Karpas-422 (cell line): ENCODE measurements around the gene DUSP18. TPM values are rescaled to one million over a fixed set of nuclear protein-coding genes. Genes with fewer than 3 reads are reported as not detected.

Source experiments
- DNase-seq: peaks from one replicate; pipeline ENCODE4 v3.0.0-alpha.2; 2015
- H2AFZ ChIP-seq: fragments of 200-600 bp; sonication (generic); 2 replicates; pipeline ENCODE4 v1.6.1; 2014; ENCODE audit warnings: antibody characterized with exemption, low read length, mixed read lengths
- H3K27ac ChIP-seq: fragments of 200-600 bp; sonication (generic); 2 replicates; pipeline ENCODE4 v1.5.1; 2014; ENCODE audit warnings: mild to moderate bottlenecking, low read length, moderate library complexity
- H3K27me3 ChIP-seq: fragments of 200-600 bp; sonication (generic); 2 replicates; pipeline ENCODE4 v1.6.1; 2014; ENCODE audit warnings: low read length, mixed read lengths
- H3K36me3 ChIP-seq: fragments of 200-600 bp; sonication (generic); 2 replicates; pipeline ENCODE4 v1.6.1; 2014; ENCODE audit warnings: low read length, mixed read lengths; ENCODE audit not compliant: insufficient read depth
- H3K4me1 ChIP-seq: fragments of 200-600 bp; sonication (generic); 2 replicates; pipeline ENCODE4 v1.6.1; 2014; ENCODE audit warnings: mild to moderate bottlenecking, low read length, mixed read lengths
- H3K4me2 ChIP-seq: fragments of 200-600 bp; sonication (generic); 2 replicates; pipeline ENCODE4 v1.6.1; 2014; ENCODE audit warnings: low read length, low read depth, mild to moderate bottlenecking; ENCODE audit not compliant: poor library complexity, severe bottlenecking
- H3K4me3 ChIP-seq: fragments of 200-600 bp; sonication (generic); 2 replicates; pipeline ENCODE4 v1.5.1; 2014; ENCODE audit warnings: mild to moderate bottlenecking, antibody characterized with exemption, low read length, mixed read lengths
- H3K79me2 ChIP-seq: fragments of 200-600 bp; sonication (generic); 2 replicates; pipeline ENCODE4 v1.6.1; 2014; ENCODE audit warnings: mild to moderate bottlenecking, low read length, mixed read lengths
- H3K9ac ChIP-seq: fragments of 200-600 bp; sonication (generic); 2 replicates; pipeline ENCODE4 v1.6.0; 2014; ENCODE audit warnings: low read length
- H3K9me2 ChIP-seq: fragments of 200-600 bp; sonication (generic), shearing (Covaris generic); replicated peaks from 2 replicates; pipeline ENCODE4 v1.6.0; 2014; ENCODE audit warnings: mild to moderate bottlenecking, low read length, moderate library complexity; ENCODE audit not compliant: insufficient read depth
- H3K9me3 ChIP-seq: fragments of 300-700, 200-600 bp; sonication (generic); 2 replicates; pipeline ENCODE4 v1.6.1; 2014; ENCODE audit warnings: low read length, mixed read lengths
- H4K20me1 ChIP-seq: fragments of 200-600 bp; sonication (generic); 2 replicates; pipeline ENCODE4 v1.6.1; 2014; ENCODE audit warnings: mild to moderate bottlenecking, antibody characterized with exemption, low read length, low read depth; ENCODE audit not compliant: insufficient read depth
- total RNA-seq: library from RNA; depleted of rRNA; stranded (reverse); fragments of >200 nt; shearing (Covaris generic); gene quantifications from 2 replicates; pipeline ENCODE4 v1.2.3, GENCODE V29; 2014; ENCODE audit warnings: low replicate concordance

The DUSP18 gene
- total RNA-seq, 1 experiment from 2014 or later, result 11.2 TPM

- no peaks in the 10 kb centered on the region for H3K9me2 ChIP-seq
- no peak overlapping the region for H3K4me3 ChIP-seq
- H3K27ac ChIP-seq, result no peak overlapping the region
- H3K4me2 ChIP-seq, result no peak overlapping the region
- no peak for DNase-seq
- no peak overlapping the region for H3K9ac ChIP-seq
- no peaks in the 10 kb centered on the region for H3K9me3 ChIP-seq
- no peaks in the 10 kb centered on the region for H3K27me3 ChIP-seq
- no peaks in the 10 kb centered on the region for H3K36me3 ChIP-seq
- no peak overlapping the region for H2AFZ ChIP-seq
- H3K4me1 ChIP-seq, result no peaks in the 10 kb centered on the region
- no peaks in the 10 kb centered on the region for H3K79me2 ChIP-seq
- no peaks in the 10 kb centered on the region for H4K20me1 ChIP-seq
Observed at GRCh38 chr22:30652852-30653251, 14.8 kb downstream of the DUSP18 start.

GRCh38 chr22:30650508-30651116 is 17.1 kb downstream of the DUSP18 start:
- Histone ChIP-seq H3K4me1 (no peaks in the 10 kb centered on the region), H3K9me2 (no peaks in the 10 kb centered on the region), H3K4me2 (no peak overlapping the region), H2AFZ (no peak overlapping the region), H3K9ac (no peak overlapping the region), H3K36me3 (no peaks in the 10 kb centered on the region), H3K79me2 (no peaks in the 10 kb centered on the region), H4K20me1 (no peaks in the 10 kb centered on the region), H3K4me3 (no peak overlapping the region), H3K27ac (no peak overlapping the region), H3K27me3 (no peaks in the 10 kb centered on the region), H3K9me3 (no peaks in the 10 kb centered on the region)
- no peak for DNase-seq

GRCh38 chr22:30649430-30650007 is 18.2 kb downstream of the DUSP18 start:
- no peaks in the 10 kb centered on the region for H3K79me2 ChIP-seq
- H2AFZ ChIP-seq, result no peak overlapping the region
- no peaks in the 10 kb centered on the region for H3K9me2 ChIP-seq
- H3K27ac ChIP-seq, result no peak overlapping the region
- no peaks in the 10 kb centered on the region for H3K27me3 ChIP-seq
- no peak for DNase-seq
- no peak overlapping the region for H3K4me2 ChIP-seq
- no peaks in the 10 kb centered on the region for H3K4me1 ChIP-seq
- H3K4me3 ChIP-seq, result no peak overlapping the region
- no peaks in the 10 kb centered on the region for H3K9me3 ChIP-seq
- H3K9ac ChIP-seq, result no peak overlapping the region
- H4K20me1 ChIP-seq, result no peaks in the 10 kb centered on the region
- no peaks in the 10 kb centered on the region for H3K36me3 ChIP-seq

GRCh38 chr22:30648825-30649224 is 18.9 kb downstream of the DUSP18 start:
- H3K4me1 ChIP-seq, result peaks cover 6% of the 10 kb centered on the region
- H3K9ac ChIP-seq, result no peak overlapping the region
- no peak overlapping the region for H3K4me3 ChIP-seq
- no peak for DNase-seq
- no peaks in the 10 kb centered on the region for H3K36me3 ChIP-seq
- no peak overlapping the region for H3K4me2 ChIP-seq
- H3K27ac ChIP-seq, result no peak overlapping the region
- H3K27me3 ChIP-seq, result no peaks in the 10 kb centered on the region
- no peaks in the 10 kb centered on the region for H3K9me2 ChIP-seq
- no peaks in the 10 kb centered on the region for H4K20me1 ChIP-seq
- no peaks in the 10 kb centered on the region for H3K9me3 ChIP-seq
- no peaks in the 10 kb centered on the region for H3K79me2 ChIP-seq
- no peak overlapping the region for H2AFZ ChIP-seq

- Histone ChIP-seq H2AFZ (no peak overlapping the region), H3K9me2 (no peaks in the 10 kb centered on the region), H3K9ac (no peak overlapping the region), H4K20me1 (no peaks in the 10 kb centered on the region), H3K79me2 (no peaks in the 10 kb centered on the region), H3K36me3 (no peaks in the 10 kb centered on the region), H3K4me1 (peaks cover 7% of the 10 kb centered on the region), H3K9me3 (no peaks in the 10 kb centered on the region), H3K4me2 (no peak overlapping the region), H3K4me3 (no peak overlapping the region), H3K27me3 (no peaks in the 10 kb centered on the region), H3K27ac (no peak overlapping the region)
- DNase-seq, result no peak
Observed at GRCh38 chr22:30647536-30647935, 20.1 kb downstream of the DUSP18 start.

GRCh38 chr22:30646518-30647160 is 21.0 kb downstream of the DUSP18 start:
- no peaks in the 10 kb centered on the region for H3K9me3 ChIP-seq
- H2AFZ ChIP-seq, result no peak overlapping the region
- H3K9ac ChIP-seq, result no peak overlapping the region
- no peak overlapping the region for H3K4me3 ChIP-seq
- peaks cover 7% of the 10 kb centered on the region for H3K4me1 ChIP-seq
- H3K27me3 ChIP-seq, result no peaks in the 10 kb centered on the region
- H3K36me3 ChIP-seq, result no peaks in the 10 kb centered on the region
- H3K27ac ChIP-seq, result no peak overlapping the region
- H3K9me2 ChIP-seq, result no peaks in the 10 kb centered on the region
- no peak for DNase-seq
- H3K79me2 ChIP-seq, result no peaks in the 10 kb centered on the region
- H4K20me1 ChIP-seq, result no peaks in the 10 kb centered on the region
- no peak overlapping the region for H3K4me2 ChIP-seq

- Histone ChIP-seq H4K20me1 (no peaks in the 10 kb centered on the region), H3K9ac (no peak overlapping the region), H3K36me3 (no peaks in the 10 kb centered on the region), H3K27me3 (no peaks in the 10 kb centered on the region), H3K9me3 (no peaks in the 10 kb centered on the region), H3K9me2 (no peaks in the 10 kb centered on the region), H3K4me3 (no peak overlapping the region), H3K27ac (no peak overlapping the region), H3K4me1 (peaks cover 7% of the 10 kb centered on the region), H3K79me2 (no peaks in the 10 kb centered on the region), H3K4me2 (no peak overlapping the region), H2AFZ (no peak overlapping the region)
- DNase-seq, result no peak
Observed at GRCh38 chr22:30643055-30643875, 24.4 kb downstream of the DUSP18 start.

GRCh38 chr22:30640839-30641430 is 26.7 kb downstream of the DUSP18 start:
- Histone ChIP-seq H3K79me2 (no peaks in the 10 kb centered on the region), H3K27me3 (no peaks in the 10 kb centered on the region), H3K27ac (no peak overlapping the region), H3K4me2 (no peak overlapping the region), H3K36me3 (no peaks in the 10 kb centered on the region), H2AFZ (no peak overlapping the region), H3K9me3 (no peaks in the 10 kb centered on the region), H3K9me2 (no peaks in the 10 kb centered on the region), H3K9ac (no peak overlapping the region), H3K4me1 (peaks cover 18% of the 10 kb centered on the region), H4K20me1 (no peaks in the 10 kb centered on the region; the same call in 1 of the 2 replicates), H3K4me3 (no peak overlapping the region)
- no peak for DNase-seq
